K562 (cell line): Measurements from ENCODE around the gene ZNHIT3. TPM values are rescaled to one million over a fixed set of nuclear protein-coding genes. Genes with fewer than 3 reads are reported as not detected.

ENCODE experiments used
- BRD4 ChIP-seq: fragments of 200-600 bp; sonication (generic); IDR thresholded peaks from 2 replicates; pipeline ENCODE4 v1.6.1; 2017; ENCODE audit warnings: inconsistent platforms
- BRD9 ChIP-seq: fragments of 450-650 bp; IDR thresholded peaks from 2 replicates; pipeline ENCODE4 v1.6.1; 2018; ENCODE audit warnings: low read depth; ENCODE audit not compliant: partially characterized antibody
- GATAD2B ChIP-seq: fragments of 450-650 bp; IDR thresholded peaks from 2 replicates; pipeline ENCODE4 v1.6.1; 2017; ENCODE audit warnings: mild to moderate bottlenecking, borderline replicate concordance
- NBN ChIP-seq: fragments of 450-650 bp; IDR thresholded peaks from 2 replicates; pipeline ENCODE4 v1.6.1; 2016; ENCODE audit warnings: low read depth, mild to moderate bottlenecking
- NR4A1 ChIP-seq, 2 experiments: fragments of 250-450 bp in 1 of 2; fragments of 450-650 bp in 1 of 2; sonication (Bioruptor Pico) in 1 of 2; IDR thresholded peaks; 2 replicates each; pipeline versions ENCODE4 v1.4.0 to v1.6.1; 2016 to 2020; ENCODE audit warnings: mild to moderate bottlenecking in 2 of 2, missing compliant biosample characterization in 1 of 2, missing genetic modification characterization in 1 of 2, moderate library complexity in 1 of 2
- ZNF668 ChIP-seq: fragments of 250-450 bp; sonication (Bioruptor Pico); IDR thresholded peaks from 2 replicates; pipeline ENCODE4 v1.8.0; 2022; ENCODE audit warnings: mild to moderate bottlenecking, inconsistent platforms
- polyA plus RNA-seq, 8 experiments: library from polyadenylated mRNA; depleted of rRNA in 4 of 8; stranded (reverse) in 5 of 8; unstranded in 3 of 8; fragments of >200 nt; fragmentation: Nextera tagmentation in 2 of 8; fragmentation: Illumina TruSeq in 1 of 8; extraction: Ambion mirVana in 2 of 8; extraction: Trizol in 1 of 8; gene quantifications; 2 replicates each; pipeline versions ENCODE4 v1.2.1 to v1.2.3, GENCODE V29; 2011 to 2014; ENCODE audit warnings: inconsistent platforms in 1 of 8, missing spikeins in 1 of 8
- total RNA-seq, 7 experiments: library from RNA; depleted of rRNA in 6 of 7; stranded (reverse); fragments of >200 nt in 6 of 7; fragmentation: Illumina TruSeq in 2 of 7; extraction: Trizol in 2 of 7; gene quantifications; 2 replicates each; pipeline versions ENCODE4 v1.2.1 to v1.2.3, GENCODE V29; 2011 to 2021; ENCODE audit warnings: low replicate concordance in 1 of 7
- TF ChIP-seq, protein P1 (sequence below): fragments of 450-650 bp; IDR thresholded peaks from 2 replicates; pipeline ENCODE4 v1.6.1; 2016; ENCODE audit warnings: mild to moderate bottlenecking, moderate library complexity
- TF ChIP-seq, protein P2 (sequence below): fragments of 450-650 bp; IDR thresholded peaks from 2 replicates; pipeline ENCODE4 v1.6.1; 2016; ENCODE audit warnings: low read depth

ZNHIT3 gene
- total and polyA plus RNA-seq, 9 of the 15 experiments (the other 6 are each of a cell fraction or from before 2014, with no cell fraction given), result 45.0 to 300 (median 88.4) TPM

DNA sequence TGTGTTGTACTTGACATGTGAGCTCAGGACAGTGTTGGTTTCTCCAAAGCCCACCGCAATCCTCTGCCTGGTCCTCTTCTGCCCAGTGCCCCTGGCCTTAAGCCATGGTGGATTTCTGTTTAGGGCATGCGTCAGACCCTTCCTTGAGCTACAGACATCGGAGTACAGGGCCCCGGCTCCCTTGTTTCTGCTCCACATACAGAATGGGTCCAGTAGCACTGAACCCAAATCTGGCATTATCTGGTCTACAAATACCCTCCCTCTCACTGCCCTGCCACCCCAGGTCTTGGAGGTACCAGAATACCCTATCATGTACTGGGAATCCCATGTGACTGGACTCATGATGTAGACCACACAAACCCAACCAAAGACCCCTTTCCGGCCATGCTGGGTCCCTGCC is 27.4 kb upstream of the ZNHIT3 start (continued):
- TF ChIP-seq, protein P1, sequence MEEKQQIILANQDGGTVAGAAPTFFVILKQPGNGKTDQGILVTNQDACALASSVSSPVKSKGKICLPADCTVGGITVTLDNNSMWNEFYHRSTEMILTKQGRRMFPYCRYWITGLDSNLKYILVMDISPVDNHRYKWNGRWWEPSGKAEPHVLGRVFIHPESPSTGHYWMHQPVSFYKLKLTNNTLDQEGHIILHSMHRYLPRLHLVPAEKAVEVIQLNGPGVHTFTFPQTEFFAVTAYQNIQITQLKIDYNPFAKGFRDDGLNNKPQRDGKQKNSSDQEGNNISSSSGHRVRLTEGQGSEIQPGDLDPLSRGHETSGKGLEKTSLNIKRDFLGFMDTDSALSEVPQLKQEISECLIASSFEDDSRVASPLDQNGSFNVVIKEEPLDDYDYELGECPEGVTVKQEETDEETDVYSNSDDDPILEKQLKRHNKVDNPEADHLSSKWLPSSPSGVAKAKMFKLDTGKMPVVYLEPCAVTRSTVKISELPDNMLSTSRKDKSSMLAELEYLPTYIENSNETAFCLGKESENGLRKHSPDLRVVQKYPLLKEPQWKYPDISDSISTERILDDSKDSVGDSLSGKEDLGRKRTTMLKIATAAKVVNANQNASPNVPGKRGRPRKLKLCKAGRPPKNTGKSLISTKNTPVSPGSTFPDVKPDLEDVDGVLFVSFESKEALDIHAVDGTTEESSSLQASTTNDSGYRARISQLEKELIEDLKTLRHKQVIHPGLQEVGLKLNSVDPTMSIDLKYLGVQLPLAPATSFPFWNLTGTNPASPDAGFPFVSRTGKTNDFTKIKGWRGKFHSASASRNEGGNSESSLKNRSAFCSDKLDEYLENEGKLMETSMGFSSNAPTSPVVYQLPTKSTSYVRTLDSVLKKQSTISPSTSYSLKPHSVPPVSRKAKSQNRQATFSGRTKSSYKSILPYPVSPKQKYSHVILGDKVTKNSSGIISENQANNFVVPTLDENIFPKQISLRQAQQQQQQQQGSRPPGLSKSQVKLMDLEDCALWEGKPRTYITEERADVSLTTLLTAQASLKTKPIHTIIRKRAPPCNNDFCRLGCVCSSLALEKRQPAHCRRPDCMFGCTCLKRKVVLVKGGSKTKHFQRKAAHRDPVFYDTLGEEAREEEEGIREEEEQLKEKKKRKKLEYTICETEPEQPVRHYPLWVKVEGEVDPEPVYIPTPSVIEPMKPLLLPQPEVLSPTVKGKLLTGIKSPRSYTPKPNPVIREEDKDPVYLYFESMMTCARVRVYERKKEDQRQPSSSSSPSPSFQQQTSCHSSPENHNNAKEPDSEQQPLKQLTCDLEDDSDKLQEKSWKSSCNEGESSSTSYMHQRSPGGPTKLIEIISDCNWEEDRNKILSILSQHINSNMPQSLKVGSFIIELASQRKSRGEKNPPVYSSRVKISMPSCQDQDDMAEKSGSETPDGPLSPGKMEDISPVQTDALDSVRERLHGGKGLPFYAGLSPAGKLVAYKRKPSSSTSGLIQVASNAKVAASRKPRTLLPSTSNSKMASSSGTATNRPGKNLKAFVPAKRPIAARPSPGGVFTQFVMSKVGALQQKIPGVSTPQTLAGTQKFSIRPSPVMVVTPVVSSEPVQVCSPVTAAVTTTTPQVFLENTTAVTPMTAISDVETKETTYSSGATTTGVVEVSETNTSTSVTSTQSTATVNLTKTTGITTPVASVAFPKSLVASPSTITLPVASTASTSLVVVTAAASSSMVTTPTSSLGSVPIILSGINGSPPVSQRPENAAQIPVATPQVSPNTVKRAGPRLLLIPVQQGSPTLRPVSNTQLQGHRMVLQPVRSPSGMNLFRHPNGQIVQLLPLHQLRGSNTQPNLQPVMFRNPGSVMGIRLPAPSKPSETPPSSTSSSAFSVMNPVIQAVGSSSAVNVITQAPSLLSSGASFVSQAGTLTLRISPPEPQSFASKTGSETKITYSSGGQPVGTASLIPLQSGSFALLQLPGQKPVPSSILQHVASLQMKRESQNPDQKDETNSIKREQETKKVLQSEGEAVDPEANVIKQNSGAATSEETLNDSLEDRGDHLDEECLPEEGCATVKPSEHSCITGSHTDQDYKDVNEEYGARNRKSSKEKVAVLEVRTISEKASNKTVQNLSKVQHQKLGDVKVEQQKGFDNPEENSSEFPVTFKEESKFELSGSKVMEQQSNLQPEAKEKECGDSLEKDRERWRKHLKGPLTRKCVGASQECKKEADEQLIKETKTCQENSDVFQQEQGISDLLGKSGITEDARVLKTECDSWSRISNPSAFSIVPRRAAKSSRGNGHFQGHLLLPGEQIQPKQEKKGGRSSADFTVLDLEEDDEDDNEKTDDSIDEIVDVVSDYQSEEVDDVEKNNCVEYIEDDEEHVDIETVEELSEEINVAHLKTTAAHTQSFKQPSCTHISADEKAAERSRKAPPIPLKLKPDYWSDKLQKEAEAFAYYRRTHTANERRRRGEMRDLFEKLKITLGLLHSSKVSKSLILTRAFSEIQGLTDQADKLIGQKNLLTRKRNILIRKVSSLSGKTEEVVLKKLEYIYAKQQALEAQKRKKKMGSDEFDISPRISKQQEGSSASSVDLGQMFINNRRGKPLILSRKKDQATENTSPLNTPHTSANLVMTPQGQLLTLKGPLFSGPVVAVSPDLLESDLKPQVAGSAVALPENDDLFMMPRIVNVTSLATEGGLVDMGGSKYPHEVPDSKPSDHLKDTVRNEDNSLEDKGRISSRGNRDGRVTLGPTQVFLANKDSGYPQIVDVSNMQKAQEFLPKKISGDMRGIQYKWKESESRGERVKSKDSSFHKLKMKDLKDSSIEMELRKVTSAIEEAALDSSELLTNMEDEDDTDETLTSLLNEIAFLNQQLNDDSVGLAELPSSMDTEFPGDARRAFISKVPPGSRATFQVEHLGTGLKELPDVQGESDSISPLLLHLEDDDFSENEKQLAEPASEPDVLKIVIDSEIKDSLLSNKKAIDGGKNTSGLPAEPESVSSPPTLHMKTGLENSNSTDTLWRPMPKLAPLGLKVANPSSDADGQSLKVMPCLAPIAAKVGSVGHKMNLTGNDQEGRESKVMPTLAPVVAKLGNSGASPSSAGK, result no peak
- TF ChIP-seq BRD4, result no peak
- TF ChIP-seq ZNF668 (CRISPR knock-in tag), result no peak
- TF ChIP-seq NBN, result no peak
- TF ChIP-seq NR4A1 (CRISPR knock-in tag; IDR thresholded peaks at IDR 0.05), result no peak
- no peak for TF ChIP-seq NR4A1 (tag; IDR thresholded peaks at IDR 0.05)
- TF ChIP-seq BRD9, result no peak
- TF ChIP-seq GATAD2B, result no peak
- TF ChIP-seq, protein P2, sequence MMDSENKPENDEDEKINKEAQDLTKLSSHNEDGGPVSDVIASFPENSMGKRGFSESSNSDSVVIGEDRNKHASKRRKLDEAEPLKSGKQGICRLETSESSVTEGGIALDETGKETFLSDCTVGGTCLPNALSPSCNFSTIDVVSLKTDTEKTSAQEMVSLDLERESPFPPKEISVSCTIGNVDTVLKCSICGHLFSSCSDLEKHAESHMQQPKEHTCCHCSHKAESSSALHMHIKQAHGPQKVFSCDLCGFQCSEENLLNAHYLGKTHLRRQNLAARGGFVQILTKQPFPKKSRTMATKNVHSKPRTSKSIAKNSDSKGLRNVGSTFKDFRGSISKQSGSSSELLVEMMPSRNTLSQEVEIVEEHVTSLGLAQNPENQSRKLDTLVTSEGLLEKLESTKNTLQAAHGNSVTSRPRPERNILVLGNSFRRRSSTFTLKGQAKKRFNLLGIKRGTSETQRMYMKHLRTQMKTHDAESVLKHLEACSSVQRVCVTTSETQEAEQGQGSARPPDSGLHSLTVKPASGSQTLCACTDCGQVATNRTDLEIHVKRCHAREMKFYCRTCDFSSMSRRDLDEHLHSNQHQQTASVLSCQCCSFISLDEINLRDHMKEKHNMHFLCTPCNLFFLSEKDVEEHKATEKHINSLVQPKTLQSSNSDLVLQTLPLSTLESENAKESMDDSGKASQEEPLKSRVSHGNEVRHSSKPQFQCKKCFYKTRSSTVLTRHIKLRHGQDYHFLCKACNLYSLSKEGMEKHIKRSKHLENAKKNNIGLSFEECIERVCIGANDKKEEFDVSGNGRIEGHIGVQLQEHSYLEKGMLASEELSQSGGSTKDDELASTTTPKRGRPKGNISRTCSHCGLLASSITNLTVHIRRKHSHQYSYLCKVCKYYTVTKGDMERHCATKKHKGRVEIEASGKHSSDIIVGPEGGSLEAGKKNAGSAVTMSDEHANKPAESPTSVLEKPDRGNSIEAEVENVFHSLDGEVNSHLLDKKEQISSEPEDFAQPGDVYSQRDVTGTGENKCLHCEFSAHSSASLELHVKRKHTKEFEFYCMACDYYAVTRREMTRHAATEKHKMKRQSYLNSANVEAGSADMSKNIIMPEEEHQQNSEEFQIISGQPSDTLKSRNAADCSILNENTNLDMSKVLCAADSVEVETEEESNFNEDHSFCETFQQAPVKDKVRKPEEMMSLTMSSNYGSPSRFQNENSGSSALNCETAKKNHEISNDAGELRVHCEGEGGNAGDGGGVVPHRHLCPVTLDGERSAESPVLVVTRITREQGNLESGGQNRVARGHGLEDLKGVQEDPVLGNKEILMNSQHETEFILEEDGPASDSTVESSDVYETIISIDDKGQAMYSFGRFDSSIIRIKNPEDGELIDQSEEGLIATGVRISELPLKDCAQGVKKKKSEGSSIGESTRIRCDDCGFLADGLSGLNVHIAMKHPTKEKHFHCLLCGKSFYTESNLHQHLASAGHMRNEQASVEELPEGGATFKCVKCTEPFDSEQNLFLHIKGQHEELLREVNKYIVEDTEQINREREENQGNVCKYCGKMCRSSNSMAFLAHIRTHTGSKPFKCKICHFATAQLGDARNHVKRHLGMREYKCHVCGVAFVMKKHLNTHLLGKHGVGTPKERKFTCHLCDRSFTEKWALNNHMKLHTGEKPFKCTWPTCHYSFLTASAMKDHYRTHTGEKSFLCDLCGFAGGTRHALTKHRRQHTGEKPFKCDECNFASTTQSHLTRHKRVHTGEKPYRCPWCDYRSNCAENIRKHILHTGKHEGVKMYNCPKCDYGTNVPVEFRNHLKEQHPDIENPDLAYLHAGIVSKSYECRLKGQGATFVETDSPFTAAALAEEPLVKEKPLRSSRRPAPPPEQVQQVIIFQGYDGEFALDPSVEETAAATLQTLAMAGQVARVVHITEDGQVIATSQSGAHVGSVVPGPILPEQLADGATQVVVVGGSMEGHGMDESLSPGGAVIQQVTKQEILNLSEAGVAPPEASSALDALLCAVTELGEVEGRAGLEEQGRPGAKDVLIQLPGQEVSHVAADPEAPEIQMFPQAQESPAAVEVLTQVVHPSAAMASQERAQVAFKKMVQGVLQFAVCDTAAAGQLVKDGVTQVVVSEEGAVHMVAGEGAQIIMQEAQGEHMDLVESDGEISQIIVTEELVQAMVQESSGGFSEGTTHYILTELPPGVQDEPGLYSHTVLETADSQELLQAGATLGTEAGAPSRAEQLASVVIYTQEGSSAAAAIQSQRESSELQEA, result no peak
